Transverse colon (tissue), 3 donors: ENCODE results near the gene SYNGR2.

Source experiments
- EP300 ChIP-seq: sonication (generic); formaldehyde crosslinking; IDR thresholded peaks from one replicate; pipeline ENCODE4 v1.6.1; 2017; ENCODE audit warnings: antibody characterized with exemption, low read depth
- TF ChIP-seq, protein P1 (sequence below), 5 experiments: fragments of 200-600 bp in 3 of 5; fragments of 450-650 bp in 2 of 5; sonication (generic) in 3 of 5; IDR thresholded peaks; 1 replicate in 2 of 5; 2 replicates in 3 of 5; pipeline ENCODE4 v1.5.1; 2016 to 2017; ENCODE audit warnings: antibody characterized with exemption in 5 of 5, inconsistent platforms in 3 of 5, mild to moderate bottlenecking in 2 of 5, moderate library complexity in 1 of 5

DNA sequence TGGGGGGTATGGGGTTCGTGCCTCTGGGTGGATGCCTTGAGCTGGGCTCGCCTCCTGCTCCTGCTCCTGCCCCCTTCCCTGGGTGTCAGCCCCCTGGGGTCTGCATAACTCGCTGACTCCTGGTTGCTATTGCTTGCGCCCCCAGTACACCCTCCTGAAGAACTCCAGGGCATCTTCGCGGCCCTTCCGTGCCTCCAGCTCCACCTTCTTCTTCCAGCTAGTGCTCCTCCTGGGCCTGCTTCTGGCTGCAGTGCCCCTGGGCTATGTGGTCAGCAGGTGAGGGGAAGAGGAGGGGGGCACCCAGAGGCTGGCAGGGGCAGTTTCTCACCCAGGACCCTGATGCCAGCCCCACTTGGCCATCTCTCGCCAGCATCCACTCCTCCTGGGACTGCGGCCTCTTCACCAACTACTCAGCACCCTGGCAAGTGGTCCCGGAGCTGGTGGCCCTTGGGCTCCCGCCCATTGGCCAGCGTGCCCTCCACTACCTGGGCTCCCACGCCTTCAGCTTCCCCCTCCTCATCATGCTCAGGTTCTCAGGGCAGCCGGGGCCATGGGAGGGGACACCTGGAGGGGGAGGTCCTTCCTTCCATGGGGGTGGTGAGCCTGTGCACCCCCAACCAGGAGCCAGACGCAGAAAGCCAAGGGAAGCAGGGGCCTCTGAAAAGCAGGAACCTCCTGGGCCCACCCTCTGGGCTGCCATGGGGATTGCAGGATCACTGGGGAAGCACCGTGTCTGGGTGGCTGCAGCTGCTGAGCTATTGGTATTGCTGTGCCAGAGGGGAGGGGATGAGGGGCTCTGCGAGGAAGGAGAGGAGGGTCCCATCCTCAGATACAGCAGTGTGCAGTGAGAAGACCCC, 29.9 kb upstream of the SYNGR2 start:
- no peak for TF ChIP-seq EP300
- TF ChIP-seq, protein P1, sequence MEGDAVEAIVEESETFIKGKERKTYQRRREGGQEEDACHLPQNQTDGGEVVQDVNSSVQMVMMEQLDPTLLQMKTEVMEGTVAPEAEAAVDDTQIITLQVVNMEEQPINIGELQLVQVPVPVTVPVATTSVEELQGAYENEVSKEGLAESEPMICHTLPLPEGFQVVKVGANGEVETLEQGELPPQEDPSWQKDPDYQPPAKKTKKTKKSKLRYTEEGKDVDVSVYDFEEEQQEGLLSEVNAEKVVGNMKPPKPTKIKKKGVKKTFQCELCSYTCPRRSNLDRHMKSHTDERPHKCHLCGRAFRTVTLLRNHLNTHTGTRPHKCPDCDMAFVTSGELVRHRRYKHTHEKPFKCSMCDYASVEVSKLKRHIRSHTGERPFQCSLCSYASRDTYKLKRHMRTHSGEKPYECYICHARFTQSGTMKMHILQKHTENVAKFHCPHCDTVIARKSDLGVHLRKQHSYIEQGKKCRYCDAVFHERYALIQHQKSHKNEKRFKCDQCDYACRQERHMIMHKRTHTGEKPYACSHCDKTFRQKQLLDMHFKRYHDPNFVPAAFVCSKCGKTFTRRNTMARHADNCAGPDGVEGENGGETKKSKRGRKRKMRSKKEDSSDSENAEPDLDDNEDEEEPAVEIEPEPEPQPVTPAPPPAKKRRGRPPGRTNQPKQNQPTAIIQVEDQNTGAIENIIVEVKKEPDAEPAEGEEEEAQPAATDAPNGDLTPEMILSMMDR (IDR thresholded peaks at IDR 0.05), result no peak
